ENCODE measurements around the gene TBC1D5.
"Not testable (repeated sequence)": the region's sequence is repeated elsewhere in the genome, so short reads cannot be mapped to it uniquely, and the experiment has no call there.

Gene TBC1D5

DNA sequence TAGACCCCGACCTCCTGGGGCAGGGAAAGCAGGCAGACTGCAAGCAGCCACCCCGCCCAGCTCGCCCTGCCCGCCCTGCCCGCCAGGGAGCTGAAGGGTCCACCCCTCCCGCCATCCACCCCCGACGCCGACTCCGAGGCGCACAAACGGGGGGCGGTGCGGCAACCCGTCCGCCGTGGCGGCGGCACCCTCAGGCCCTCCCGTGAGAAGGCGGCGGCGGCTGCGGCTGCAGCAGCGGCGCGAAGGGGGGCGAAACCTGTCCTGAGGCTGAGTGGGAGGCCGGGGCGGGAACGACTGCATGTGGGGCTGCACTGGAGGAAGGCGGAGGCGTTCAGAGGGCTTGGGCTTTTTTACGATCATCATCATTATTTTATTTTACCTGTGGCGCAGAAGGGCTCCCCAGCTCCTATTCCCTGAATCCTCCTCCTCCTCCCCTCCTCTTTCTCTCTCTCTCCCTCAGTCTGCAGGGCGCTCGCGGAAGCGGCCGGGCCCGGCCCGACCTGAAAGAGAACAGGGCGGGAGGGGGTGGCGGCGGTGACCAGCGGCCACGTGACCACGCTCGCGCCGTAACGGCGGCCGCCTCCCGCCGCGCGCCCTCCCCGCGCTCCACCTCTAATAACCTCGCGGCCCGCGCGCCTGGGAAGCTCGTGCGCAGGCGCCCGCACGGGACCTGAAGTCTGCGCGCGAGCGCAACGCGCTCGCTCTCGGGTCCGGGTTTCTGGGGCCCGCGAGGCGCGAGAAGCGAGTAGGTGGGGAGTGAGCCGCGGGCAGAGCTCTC lies at the start of gene TBC1D5:
Gene TBC1D5, minus strand, starts transcription at position 530 of the 778 bp plus-strand sequence. CDS start 234,061 bp downstream, outside the sequence.
- DNase-seq (ENCODE audit: low spot score): peak; percentile 92

GRCh38 chr3:17783426-17783825 lies 41.0 kb upstream of the TBC1D5 start:
- no peak for DNase-seq (ENCODE audit: low spot score)

GRCh38 chr3:17782751-17783150 lies 40.3 kb upstream of the TBC1D5 start:
- DNase-seq (ENCODE audit: low spot score): no peak

- DNase-seq (ENCODE audit: low spot score): not testable (repeated sequence)
These were observed 37.9 kb upstream of the TBC1D5 start for GRCh38 chr3:17780369-17780768.

DNA sequence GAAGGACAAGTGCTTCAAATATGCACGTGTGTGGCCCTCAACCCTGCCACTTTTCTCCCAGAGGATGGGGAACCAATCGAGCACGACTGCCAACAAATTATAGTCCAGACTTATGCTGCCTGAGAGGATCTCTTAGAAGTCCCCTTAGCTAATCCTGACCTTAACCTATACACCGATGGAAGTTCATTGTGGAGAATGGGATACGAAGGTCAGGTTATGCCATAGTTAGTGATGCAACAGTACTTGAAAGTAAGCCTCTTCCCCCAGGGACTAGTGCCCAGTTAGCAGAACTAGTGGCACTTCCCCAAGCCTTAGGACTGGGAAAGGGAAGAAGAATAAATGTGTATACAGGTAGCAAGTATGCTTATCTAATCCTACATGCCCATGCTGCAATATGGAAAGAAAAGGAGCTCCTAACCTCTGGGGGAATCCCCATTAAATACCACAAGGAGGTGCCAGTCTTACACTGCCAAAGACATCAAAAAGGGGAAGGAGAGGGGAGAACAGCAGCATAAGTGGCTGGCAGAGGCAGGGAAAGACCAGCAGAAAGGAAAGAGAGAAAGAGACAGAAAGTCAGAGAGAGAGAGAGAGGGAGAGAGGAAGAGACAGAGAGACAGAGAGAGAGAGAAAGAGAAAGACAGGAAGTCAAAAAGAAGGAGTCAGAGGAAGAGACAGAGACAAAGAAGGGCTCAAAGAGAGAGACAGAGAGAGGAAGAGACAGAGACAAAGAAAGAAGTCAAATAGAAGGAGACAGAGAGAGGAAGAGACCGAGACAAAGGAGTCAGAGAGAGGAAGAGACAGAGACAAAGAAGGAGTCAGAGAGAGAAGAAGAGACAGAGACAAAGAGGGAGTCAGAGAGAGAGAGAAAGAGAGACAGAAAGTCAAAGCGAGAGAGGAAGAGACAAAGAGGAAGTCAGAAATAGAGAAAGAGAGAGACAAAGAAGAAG lies 37.1 kb upstream of the TBC1D5 start:
- DNase-seq (ENCODE audit: low spot score): not testable (repeated sequence)

DNA sequence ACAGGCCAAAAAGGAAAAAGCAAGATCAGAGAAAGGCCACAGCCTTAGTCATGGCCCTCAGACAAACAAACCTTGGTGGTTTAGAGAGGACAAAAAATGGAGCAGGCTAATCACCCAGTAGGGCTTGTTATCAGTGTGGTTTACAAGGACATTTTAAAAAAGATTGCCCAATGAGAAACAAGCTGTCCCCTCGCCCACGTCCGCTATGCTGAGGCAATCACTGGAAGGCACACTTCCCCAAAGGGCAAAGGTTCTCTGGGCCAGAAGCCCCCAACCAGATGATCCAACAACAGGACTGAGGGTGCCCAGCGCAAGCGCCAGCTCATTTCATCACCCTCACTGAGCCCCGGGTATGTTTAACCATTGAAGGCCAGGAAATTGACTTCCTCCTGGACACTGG lies 34.9 kb upstream of the TBC1D5 start:
- DNase-seq (ENCODE audit: low spot score): not testable (repeated sequence)

DNA sequence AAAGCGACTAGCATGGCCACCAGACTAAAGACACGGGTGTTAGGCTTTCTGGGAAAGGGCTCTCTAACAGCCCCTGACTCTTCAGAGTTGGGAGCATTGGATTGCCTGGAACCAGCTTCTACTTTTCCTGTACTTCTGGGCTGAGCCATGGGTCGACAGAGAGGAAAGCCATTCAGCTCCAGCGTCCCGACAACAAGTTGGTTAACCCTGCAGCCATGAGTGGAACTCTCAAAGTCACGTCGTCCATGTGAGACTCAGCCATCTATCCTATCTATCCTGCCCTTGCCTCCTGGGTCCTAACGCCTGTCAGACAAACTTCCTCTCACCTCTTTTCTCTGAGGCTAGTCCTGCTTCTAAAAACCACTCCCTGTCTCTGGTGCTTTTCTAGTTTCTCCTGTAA lies 32.6 kb upstream of the TBC1D5 start:
- no peak for DNase-seq (ENCODE audit: low spot score)

GRCh38 chr3:17774180-17774910 lies 31.9 kb upstream of the TBC1D5 start:
- DNase-seq (ENCODE audit: low spot score): not testable (repeated sequence)

GRCh38 chr3:17772556-17772955 lies 30.1 kb upstream of the TBC1D5 start:
- DNase-seq (ENCODE audit: low spot score): no peak

- DNase-seq (ENCODE audit: low spot score): no peak
These were observed 29.0 kb upstream of the TBC1D5 start for GRCh38 chr3:17771177-17772017.

GRCh38 chr3:17770682-17771081 lies 28.3 kb upstream of the TBC1D5 start:
- DNase-seq (ENCODE audit: low spot score): no peak

DNA sequence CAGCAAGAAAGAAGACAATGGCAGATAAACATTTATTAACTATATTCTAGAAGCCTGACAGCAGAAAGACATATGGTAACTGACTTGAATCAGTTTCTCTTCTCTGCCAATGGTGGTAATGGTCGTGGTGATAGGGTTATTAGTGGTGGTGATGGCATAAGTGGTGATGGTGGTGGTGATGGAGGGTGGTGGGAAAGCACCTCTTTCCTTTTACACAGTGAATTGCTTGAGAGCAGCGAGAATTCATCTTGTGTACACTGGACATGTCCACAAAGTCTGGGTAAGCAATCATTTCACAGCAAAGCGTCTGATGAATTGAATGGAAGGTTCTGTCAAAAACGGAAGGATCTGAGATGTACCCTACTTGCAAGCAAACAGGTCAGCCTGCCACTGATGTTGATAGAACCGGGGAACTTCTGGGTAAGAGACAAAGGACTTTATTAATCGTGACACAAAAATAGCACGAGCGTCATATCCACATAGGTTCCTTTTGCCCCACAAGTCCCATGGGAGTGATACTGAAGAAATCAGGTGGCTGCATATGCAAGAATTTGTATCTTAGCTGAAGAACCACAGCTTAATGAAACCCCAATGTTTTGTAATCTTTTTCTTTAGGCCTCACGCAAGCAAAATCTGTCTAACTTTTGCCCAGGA lies 23.5 kb upstream of the TBC1D5 start:
- no peak for DNase-seq (ENCODE audit: low spot score)

DNA sequence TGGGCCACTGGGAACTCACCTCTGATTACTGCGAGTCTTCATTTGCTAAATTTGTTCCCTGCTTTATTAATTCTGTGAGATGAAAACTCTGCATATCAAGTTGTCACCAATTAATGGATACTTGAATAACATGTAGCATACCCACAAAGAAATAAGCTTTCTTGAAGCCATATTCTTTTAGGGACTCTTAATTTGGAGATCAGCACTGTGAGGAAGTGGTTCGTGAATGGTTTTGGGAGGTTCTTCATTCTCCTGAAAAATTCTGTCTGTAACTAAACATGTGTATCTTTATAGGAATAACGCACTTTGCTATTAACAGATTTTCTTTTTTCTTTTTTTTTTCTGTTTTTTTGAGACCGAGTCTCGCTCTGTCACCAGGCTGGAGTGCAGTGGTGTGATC lies 19.1 kb upstream of the TBC1D5 start:
- DNase-seq (ENCODE audit: low spot score): no peak

- peak; percentile 40 for DNase-seq (ENCODE audit: low spot score)
These were observed 17.5 kb upstream of the TBC1D5 start for GRCh38 chr3:17759901-17760300.

GRCh38 chr3:17755836-17756235 lies 13.4 kb upstream of the TBC1D5 start:
- DNase-seq (ENCODE audit: low spot score): no peak

DNA sequence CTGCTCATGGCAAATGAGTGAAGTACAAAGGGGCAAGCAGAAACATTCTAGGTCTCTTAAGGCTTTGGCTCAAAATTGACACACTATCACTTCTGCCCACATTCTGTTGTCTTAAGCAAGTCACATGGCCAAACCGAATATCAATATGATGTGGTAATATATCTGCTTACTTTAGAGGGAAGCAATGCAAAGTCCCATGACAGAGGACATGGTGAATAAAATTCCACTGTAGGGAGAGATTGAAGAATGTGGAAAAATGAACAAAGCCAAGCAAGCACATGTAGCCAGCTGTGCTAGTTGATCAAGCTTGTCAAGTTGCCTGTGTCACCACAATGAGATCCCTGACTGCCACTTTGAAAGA lies 11.2 kb upstream of the TBC1D5 start:
- no peak for DNase-seq (ENCODE audit: low spot score)

GRCh38 chr3:17752876-17753631 lies 10.6 kb upstream of the TBC1D5 start:
- no peak for DNase-seq (ENCODE audit: low spot score)

GRCh38 chr3:17752436-17752835 lies 10.0 kb upstream of the TBC1D5 start:
- DNase-seq (ENCODE audit: low spot score): no peak

GRCh38 chr3:17749705-17750293 lies 7.4 kb upstream of the TBC1D5 start:
- DNase-seq (ENCODE audit: low spot score): no peak

GRCh38 chr3:17749281-17749680 lies 6.8 kb upstream of the TBC1D5 start:
- no peak for DNase-seq (ENCODE audit: low spot score)
